K562 (cell line): ENCODE results near the gene SMAD3. TPM values are rescaled to one million over a fixed set of nuclear protein-coding genes. Genes with fewer than 3 reads are reported as not detected.
A peak's percentile ranks its signal among the peaks of the same experiment; 100 is the strongest.

Experiments
- ETV1 ChIP-seq: fragments of 450-650 bp; conservative IDR thresholded peaks from 2 replicates; pipeline ENCODE4 v1.6.1; 2016; ENCODE audit warnings: missing genetic modification characterization, control low read depth, low read depth, missing compliant biosample characterization
- ETV5 ChIP-seq: sonication (generic); formaldehyde crosslinking; IDR thresholded peaks from 2 replicates; pipeline ENCODE4 v1.4.0; 2020; ENCODE audit warnings: low read depth, mild to moderate bottlenecking, missing genetic modification reagents
- MAZ ChIP-seq, 2 experiments: fragments of 450-650 bp in 1 of 2; sonication (generic) in 1 of 2; formaldehyde crosslinking; IDR thresholded peaks in 1 of 2; conservative IDR thresholded peaks in 1 of 2; 2 replicates each; pipeline versions ENCODE4 v1.4.0 to v1.5.0; 2020; ENCODE audit warnings: mild to moderate bottlenecking in 1 of 2, missing genetic modification reagents in 1 of 2
- NEUROD1 ChIP-seq: fragments of 150-350 bp; IDR thresholded peaks from 2 replicates; pipeline ENCODE4 v1.6.1; 2014; ENCODE audit warnings: borderline replicate concordance, low read length, low read depth; ENCODE audit not compliant: partially characterized antibody
- ZNF77 ChIP-seq: fragments of 250-450 bp; sonication (Bioruptor Pico); IDR thresholded peaks from 2 replicates; pipeline ENCODE4 v1.5.0; 2020
- polyA plus RNA-seq, 8 experiments: library from polyadenylated mRNA; depleted of rRNA in 4 of 8; stranded (reverse) in 5 of 8; unstranded in 3 of 8; fragments of >200 nt; fragmentation: Nextera tagmentation in 2 of 8; fragmentation: Illumina TruSeq in 1 of 8; extraction: Ambion mirVana in 2 of 8; extraction: Trizol in 1 of 8; gene quantifications; 2 replicates each; pipeline versions ENCODE4 v1.2.1 to v1.2.3, GENCODE V29; 2011 to 2014; ENCODE audit warnings: inconsistent platforms in 1 of 8, missing spikeins in 1 of 8
- total RNA-seq, 7 experiments: library from RNA; depleted of rRNA in 6 of 7; stranded (reverse); fragments of >200 nt in 6 of 7; fragmentation: Illumina TruSeq in 2 of 7; extraction: Trizol in 2 of 7; gene quantifications; 2 replicates each; pipeline versions ENCODE4 v1.2.1 to v1.2.3, GENCODE V29; 2011 to 2021; ENCODE audit warnings: low replicate concordance in 1 of 7
- TF ChIP-seq, protein P1 (sequence below), 2 experiments: fragments of 450-650 bp; conservative IDR thresholded peaks; 2 replicates each; pipeline ENCODE4 v1.6.1; 2017; ENCODE audit warnings: mild to moderate bottlenecking in 2 of 2, moderate library complexity in 2 of 2
- TF ChIP-seq, protein P2 (sequence below): fragments of 450-650 bp; IDR thresholded peaks from one replicate; pipeline ENCODE4 v1.6.1; 2018; ENCODE audit warnings: mild to moderate bottlenecking, moderate library complexity; ENCODE audit not compliant: partially characterized antibody
- TF ChIP-seq, protein P3 (sequence below), 3 experiments: fragments of 200-800 bp in 1 of 3; fragments of 250-450 bp in 1 of 3; fragments of 450-650 bp in 1 of 3; sonication (Bioruptor Pico) in 1 of 3; sonication (Bioruptor generic) in 1 of 3; formaldehyde crosslinking in 1 of 3; IDR thresholded peaks; 2 replicates each; pipeline versions ENCODE4 v1.6.1 to v1.8.0; 2016 to 2022; ENCODE audit warnings: mild to moderate bottlenecking in 2 of 3, missing genetic modification characterization in 2 of 3, missing compliant biosample characterization in 1 of 3, moderate library complexity in 1 of 3
- TF ChIP-seq, protein P4 (sequence below): fragments of 450-650 bp; formaldehyde crosslinking; IDR thresholded peaks from 2 replicates; pipeline ENCODE4 v1.4.0; 2020; ENCODE audit warnings: mild to moderate bottlenecking, mixed read lengths
- TF ChIP-seq, protein P5 (sequence below): fragments of 250-450 bp; sonication (Bioruptor Pico); IDR thresholded peaks from 2 replicates; pipeline ENCODE4 v1.9.0; 2021; ENCODE audit warnings: mild to moderate bottlenecking
- TF ChIP-seq, protein P6 (sequence below): fragments of 250-450 bp; sonication (Bioruptor Pico); IDR thresholded peaks from 2 replicates; pipeline ENCODE4 v1.4.0; 2020; ENCODE audit warnings: borderline replicate concordance

SMAD3 gene
- total and polyA plus RNA-seq, 9 of the 15 experiments (the other 6 are each of a cell fraction or from before 2014, with no cell fraction given) = 4.3 to 39.2 (median 11.1) TPM

DNA sequence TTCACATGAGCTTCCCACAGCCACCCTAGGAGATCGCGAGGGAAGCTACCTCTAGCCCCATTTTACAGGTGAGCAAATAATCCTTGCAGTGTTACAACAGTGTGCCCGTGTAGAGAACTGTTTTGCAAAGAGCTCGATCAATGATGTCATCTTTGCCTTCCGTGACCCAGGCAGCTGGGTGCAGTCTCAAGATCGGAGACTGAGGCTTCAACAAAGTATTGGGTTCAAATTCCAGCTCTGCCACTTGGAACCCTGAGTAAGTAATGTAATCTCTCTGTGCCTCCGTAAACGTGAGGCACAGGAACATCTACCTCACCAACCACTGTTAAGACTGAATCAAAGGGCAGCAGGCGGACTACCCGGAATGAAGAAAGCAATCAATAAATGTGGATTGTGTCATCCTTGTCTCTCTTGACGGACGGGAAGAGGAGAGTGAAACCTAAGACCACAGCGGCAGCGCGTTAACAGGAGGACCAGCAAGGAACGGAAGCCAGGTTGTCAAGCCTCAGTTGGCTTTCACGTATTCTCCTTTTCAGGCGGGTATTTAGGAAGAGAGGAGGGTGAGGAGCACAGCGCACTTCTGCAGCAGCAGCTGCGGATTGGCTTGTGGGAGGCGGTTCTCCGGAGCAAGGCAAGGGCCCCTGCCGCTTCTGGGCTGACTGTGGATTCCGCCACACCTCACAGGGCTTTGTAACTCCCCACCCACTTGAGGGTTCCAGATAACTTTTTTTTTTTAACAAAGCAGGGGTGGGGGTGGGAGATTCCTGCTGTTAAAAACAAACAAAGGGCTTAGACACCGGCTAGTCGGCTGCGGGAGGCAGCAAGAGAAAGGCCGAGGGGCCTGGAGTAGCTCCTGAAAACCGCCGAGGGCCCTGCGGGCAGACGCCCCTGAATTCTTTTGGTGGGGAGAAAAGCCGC, 1.5 kb upstream of the SMAD3 start (continued):
- TF ChIP-seq, protein P1, sequence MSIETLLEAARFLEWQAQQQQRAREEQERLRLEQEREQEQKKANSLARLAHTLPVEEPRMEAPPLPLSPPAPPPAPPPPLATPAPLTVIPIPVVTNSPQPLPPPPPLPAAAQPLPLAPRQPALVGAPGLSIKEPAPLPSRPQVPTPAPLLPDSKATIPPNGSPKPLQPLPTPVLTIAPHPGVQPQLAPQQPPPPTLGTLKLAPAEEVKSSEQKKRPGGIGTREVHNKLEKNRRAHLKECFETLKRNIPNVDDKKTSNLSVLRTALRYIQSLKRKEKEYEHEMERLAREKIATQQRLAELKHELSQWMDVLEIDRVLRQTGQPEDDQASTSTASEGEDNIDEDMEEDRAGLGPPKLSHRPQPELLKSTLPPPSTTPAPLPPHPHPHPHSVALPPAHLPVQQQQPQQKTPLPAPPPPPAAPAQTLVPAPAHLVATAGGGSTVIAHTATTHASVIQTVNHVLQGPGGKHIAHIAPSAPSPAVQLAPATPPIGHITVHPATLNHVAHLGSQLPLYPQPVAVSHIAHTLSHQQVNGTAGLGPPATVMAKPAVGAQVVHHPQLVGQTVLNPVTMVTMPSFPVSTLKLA (conservative IDR thresholded peaks at IDR 0.05) = peak in 1 of 2 experiments; percentile 36; a peak in 1 of 4 replicates
- TF ChIP-seq, protein P2, sequence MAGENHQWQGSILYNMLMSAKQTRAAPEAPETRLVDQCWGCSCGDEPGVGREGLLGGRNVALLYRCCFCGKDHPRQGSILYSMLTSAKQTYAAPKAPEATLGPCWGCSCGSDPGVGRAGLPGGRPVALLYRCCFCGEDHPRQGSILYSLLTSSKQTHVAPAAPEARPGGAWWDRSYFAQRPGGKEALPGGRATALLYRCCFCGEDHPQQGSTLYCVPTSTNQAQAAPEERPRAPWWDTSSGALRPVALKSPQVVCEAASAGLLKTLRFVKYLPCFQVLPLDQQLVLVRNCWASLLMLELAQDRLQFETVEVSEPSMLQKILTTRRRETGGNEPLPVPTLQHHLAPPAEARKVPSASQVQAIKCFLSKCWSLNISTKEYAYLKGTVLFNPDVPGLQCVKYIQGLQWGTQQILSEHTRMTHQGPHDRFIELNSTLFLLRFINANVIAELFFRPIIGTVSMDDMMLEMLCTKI = no peak
- TF ChIP-seq, protein P3, sequence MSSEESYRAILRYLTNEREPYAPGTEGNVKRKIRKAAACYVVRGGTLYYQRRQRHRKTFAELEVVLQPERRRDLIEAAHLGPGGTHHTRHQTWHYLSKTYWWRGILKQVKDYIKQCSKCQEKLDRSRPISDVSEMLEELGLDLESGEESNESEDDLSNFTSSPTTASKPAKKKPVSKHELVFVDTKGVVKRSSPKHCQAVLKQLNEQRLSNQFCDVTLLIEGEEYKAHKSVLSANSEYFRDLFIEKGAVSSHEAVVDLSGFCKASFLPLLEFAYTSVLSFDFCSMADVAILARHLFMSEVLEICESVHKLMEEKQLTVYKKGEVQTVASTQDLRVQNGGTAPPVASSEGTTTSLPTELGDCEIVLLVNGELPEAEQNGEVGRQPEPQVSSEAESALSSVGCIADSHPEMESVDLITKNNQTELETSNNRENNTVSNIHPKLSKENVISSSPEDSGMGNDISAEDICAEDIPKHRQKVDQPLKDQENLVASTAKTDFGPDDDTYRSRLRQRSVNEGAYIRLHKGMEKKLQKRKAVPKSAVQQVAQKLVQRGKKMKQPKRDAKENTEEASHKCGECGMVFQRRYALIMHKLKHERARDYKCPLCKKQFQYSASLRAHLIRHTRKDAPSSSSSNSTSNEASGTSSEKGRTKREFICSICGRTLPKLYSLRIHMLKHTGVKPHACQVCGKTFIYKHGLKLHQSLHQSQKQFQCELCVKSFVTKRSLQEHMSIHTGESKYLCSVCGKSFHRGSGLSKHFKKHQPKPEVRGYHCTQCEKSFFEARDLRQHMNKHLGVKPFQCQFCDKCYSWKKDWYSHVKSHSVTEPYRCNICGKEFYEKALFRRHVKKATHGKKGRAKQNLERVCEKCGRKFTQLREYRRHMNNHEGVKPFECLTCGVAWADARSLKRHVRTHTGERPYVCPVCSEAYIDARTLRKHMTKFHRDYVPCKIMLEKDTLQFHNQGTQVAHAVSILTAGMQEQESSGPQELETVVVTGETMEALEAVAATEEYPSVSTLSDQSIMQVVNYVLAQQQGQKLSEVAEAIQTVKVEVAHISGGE (CRISPR knock-in tag; IDR thresholded peaks at IDR 0.05) = no peak
- TF ChIP-seq MAZ (CRISPR knock-in tag; conservative IDR thresholded peaks at IDR 0.05 in 1 of 2, IDR thresholded peaks at IDR 0.05 in 1 of 2) (peak; percentile 13 to 38; a peak in 2 of 4 replicates), ETV1 (tag) (0 out of 2 replicates have a peak, but pooled peaks have one; percentile 15), NEUROD1 (no peak), ZNF77 (CRISPR knock-in tag) (no peak), ETV5 (0 out of 2 replicates have a peak, but pooled peaks have one; percentile 28)
- TF ChIP-seq, protein P4, sequence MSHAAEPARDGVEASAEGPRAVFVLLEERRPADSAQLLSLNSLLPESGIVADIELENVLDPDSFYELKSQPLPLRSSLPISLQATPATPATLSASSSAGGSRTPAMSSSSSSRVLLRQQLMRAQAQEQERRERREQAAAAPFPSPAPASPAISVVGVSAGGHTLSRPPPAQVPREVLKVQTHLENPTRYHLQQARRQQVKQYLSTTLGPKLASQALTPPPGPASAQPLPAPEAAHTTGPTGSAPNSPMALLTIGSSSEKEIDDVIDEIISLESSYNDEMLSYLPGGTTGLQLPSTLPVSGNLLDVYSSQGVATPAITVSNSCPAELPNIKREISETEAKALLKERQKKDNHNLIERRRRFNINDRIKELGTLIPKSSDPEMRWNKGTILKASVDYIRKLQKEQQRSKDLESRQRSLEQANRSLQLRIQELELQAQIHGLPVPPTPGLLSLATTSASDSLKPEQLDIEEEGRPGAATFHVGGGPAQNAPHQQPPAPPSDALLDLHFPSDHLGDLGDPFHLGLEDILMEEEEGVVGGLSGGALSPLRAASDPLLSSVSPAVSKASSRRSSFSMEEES (CRISPR knock-in tag) = no peak
- TF ChIP-seq, protein P5, sequence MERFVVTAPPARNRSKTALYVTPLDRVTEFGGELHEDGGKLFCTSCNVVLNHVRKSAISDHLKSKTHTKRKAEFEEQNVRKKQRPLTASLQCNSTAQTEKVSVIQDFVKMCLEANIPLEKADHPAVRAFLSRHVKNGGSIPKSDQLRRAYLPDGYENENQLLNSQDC (CRISPR knock-in tag) = 0 out of 2 replicates have a peak, but pooled peaks have one; percentile 26
- TF ChIP-seq, protein P6, sequence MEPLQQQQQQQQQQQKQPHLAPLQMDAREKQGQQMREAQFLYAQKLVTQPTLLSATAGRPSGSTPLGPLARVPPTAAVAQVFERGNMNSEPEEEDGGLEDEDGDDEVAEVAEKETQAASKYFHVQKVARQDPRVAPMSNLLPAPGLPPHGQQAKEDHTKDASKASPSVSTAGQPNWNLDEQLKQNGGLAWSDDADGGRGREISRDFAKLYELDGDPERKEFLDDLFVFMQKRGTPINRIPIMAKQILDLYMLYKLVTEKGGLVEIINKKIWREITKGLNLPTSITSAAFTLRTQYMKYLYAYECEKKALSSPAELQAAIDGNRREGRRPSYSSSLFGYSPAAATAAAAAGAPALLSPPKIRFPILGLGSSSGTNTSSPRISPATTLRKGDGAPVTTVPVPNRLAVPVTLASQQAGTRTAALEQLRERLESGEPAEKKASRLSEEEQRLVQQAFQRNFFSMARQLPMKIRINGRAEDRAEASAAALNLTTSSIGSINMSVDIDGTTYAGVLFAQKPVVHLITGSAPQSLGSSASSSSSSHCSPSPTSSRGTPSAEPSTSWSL (CRISPR knock-in tag) = no peak
